Fibroblast of pulmonary artery (primary cell): Measurements from ENCODE around the gene DERL2.
"Not testable (repeated sequence)": the region's sequence is repeated elsewhere in the genome, so short reads cannot be mapped to it uniquely, and the experiment has no call there.

Experiments
- DNase-seq: peaks from one replicate; pipeline ENCODE4 v3.0.0-alpha.2; 2010; ENCODE audit warnings: low read depth
- H3K4me3 ChIP-seq: replicated peaks from 2 replicates; pipeline ENCODE4 v1.5.1; 2011; ENCODE audit warnings: low read depth, mild to moderate bottlenecking, control low read depth, low read length, moderate library complexity
- TF ChIP-seq, protein P1 (sequence below): IDR thresholded peaks from 2 replicates; pipeline ENCODE4 v1.5.1; 2011; ENCODE audit warnings: mild to moderate bottlenecking, control low read depth, low read length, inconsistent platforms; ENCODE audit errors: missing control alignments

Gene DERL2

GRCh38 chr17:5439446-5439764 lies 46.6 kb downstream of the DERL2 start:
- TF ChIP-seq, protein P1, sequence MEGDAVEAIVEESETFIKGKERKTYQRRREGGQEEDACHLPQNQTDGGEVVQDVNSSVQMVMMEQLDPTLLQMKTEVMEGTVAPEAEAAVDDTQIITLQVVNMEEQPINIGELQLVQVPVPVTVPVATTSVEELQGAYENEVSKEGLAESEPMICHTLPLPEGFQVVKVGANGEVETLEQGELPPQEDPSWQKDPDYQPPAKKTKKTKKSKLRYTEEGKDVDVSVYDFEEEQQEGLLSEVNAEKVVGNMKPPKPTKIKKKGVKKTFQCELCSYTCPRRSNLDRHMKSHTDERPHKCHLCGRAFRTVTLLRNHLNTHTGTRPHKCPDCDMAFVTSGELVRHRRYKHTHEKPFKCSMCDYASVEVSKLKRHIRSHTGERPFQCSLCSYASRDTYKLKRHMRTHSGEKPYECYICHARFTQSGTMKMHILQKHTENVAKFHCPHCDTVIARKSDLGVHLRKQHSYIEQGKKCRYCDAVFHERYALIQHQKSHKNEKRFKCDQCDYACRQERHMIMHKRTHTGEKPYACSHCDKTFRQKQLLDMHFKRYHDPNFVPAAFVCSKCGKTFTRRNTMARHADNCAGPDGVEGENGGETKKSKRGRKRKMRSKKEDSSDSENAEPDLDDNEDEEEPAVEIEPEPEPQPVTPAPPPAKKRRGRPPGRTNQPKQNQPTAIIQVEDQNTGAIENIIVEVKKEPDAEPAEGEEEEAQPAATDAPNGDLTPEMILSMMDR, result no peak
- H3K4me3 ChIP-seq, result peak overlapping the region; percentile 90
- no peak for DNase-seq

- DNase-seq, result peak; percentile 94
- TF ChIP-seq, protein P1, result peak; percentile 79
- peak within 1 kb of the TSS; percentile 90 for H3K4me3 ChIP-seq
These were observed 47.1 kb downstream of the DERL2 start, which contains the start of gene C1QBP for GRCh38 chr17:5438716-5439445. Gene C1QBP (minus strand): TSS chr17:5439155. CDS start chr17:5439073, 82 bp downstream.

- peak overlapping the region; percentile 90 for H3K4me3 ChIP-seq
- no peak for DNase-seq
- TF ChIP-seq, protein P1, result no peak
These were observed 48.2 kb downstream of the DERL2 start for GRCh38 chr17:5437721-5438317.

DNA sequence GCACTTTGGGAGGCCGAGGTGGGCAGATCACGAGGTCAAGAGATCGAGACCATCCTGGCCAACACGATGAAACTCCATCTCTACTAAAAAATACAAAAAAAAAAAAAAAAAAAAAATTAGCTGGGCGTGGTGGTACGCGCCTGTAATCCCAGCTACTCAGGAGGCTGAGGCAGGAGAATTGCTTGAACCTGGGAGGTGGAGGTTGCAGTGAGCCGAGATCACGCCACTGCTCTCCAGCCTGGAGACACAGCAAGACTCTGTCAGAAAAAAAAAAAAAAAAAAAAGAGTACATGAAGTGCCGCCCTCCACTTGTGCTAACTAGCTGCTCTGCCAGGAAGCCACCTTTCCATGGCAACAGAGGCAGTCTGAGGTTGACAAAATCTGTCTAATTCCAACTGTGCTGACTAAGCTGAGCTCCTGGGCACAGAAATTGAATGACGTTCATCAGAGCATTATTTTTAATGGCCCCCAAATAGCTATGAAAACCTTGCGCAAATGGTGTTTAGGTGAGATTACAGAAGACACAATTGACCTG lies 50.1 kb downstream of the DERL2 start:
- not testable (repeated sequence) for H3K4me3 ChIP-seq, DNase-seq

DNA sequence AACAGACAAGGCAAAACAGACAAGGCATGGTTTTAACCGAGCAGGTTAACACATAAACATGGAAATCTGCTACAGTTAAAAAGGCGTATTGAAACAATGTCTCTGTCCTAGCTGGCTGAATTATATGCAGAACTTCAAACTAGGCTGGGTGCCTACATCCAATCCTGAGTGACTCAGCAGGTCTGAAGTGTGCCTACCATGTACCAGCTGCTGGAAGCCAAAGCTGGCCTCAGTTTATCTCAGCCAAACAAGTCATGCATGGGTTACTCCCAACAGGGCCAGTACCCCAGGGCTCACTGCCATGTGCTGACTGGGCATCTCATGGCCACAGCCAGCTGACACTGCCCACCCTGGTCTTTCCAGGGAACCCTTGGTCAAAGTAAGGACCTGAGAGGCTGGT lies 51.0 kb downstream of the DERL2 start:
- H3K4me3 ChIP-seq, result no peak overlapping the region
- DNase-seq, result no peak
- TF ChIP-seq, protein P1, result no peak

DNA sequence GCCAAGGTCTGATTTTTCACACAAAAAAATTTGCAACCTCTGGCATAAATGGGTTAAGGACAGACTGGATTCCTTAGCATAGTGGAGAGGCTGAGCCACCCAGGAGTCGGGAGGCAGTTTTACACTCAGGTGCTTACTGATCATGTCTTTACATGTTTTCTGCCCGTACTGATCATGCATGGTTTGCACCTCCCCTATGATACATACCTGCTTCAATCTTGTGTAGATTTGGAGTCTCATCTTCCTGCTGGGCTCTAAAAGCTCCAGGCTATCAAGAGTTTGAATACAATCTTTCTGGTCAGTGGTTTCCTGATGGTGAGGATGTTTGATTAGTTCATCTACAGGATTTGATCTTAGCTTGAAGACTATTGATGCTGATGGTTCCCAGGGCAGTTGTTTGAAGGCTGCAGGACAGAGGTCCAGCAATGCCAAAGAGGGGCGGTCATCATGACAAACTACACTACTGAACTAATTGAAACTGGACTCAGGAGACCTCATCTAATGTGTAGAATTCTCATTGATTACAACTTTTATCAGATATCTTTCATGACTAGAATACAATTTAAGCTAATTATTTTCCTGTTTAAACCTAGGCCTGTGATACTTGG lies 53.9 kb downstream of the DERL2 start:
- TF ChIP-seq, protein P1, result no peak
- DNase-seq, result no peak
- H3K4me3 ChIP-seq, result no peak overlapping the region

GRCh38 chr17:5431234-5431633 lies 54.7 kb downstream of the DERL2 start:
- H3K4me3 ChIP-seq, DNase-seq: not testable (repeated sequence)
